ENCODE results near the gene WDR81. TPM values are rescaled to one million over a fixed set of nuclear protein-coding genes. Genes with fewer than 3 reads are reported as not detected.

The WDR81 gene
- total RNA-seq, 1 experiment from 2014 or later, result 17.3 TPM

- Histone ChIP-seq H3K4me3 (replicated peaks in 1 of 2; ENCODE audit: low read depth in 1 of 2, low read length in 2 of 2) (peak overlapping the region; percentile 76 to 85), H3K27me3 (ENCODE audit: insufficient read depth, low read length) (no peaks in the 10 kb centered on the region), H4K20me1 (ENCODE audit: insufficient read depth) (no peaks in the 10 kb centered on the region), H3K36me3 (ENCODE audit: control insufficient read depth in 1 of 2, insufficient read depth in 2 of 2, low read length in 2 of 2) (peaks cover 0 to 20% of the 10 kb centered on the region in 2 experiments; a peak in 1 of 4 replicates), H3K79me2 (ENCODE audit: insufficient read depth, low read length) (peaks cover 33% of the 10 kb centered on the region; the same call in 1 of the 2 replicates), H3K9me2 (ENCODE audit: insufficient read depth) (no peaks in the 10 kb centered on the region), H2AFZ (ENCODE audit: low read depth, low read length, poor library complexity, severe bottlenecking) (no peak overlapping the region), H3K9me3 (ENCODE audit: control insufficient read depth in 1 of 2, insufficient read depth in 1 of 2, low read depth in 1 of 2, low read length in 2 of 2) (no peaks in the 10 kb centered on the region), H3K4me2 (ENCODE audit: low read length) (peak overlapping the region; percentile 86), H3K4me1 (ENCODE audit: control insufficient read depth in 1 of 2, insufficient read depth in 2 of 2, low read length in 2 of 2) (peaks cover 34 to 68% of the 10 kb centered on the region in 2 experiments), H3K27ac (ENCODE audit: low read depth, low read length) (peak overlapping the region; percentile 91), H3K9ac (ENCODE audit: low read length) (peak overlapping the region; percentile 86)
- ChIA-PET CTCF (interaction anchor here (1.8 to 2.3 kb wide), 3 partner anchors 47 to 142 kb away, joined by 6 to 11 read pairs (median 8); no protein-coding TSS in a partner anchor), RAD21 (ENCODE audit: low non-redundant PET in 1 of 2, low total read pairs in 2 of 2, uncharacterized antibody in 2 of 2, unreplicated experiment in 2 of 2) (interaction anchor here in 1 of 2 experiments (1.5 kb wide), 1 partner anchor 193 kb away, joined by 3 read pairs; no protein-coding TSS in a partner anchor), POLR2A (interaction anchor here (0.6 to 1.6 kb wide), 8 partner anchors 11 to 462 kb away, joined by 3 to 8 read pairs (median 4); partner anchors contain the start of genes RILP, RPA1 and SMYD4)
- TF ChIP-seq RAD21 (IDR thresholded peaks at IDR 0.05; ENCODE audit: low read depth) (no peak), POLR2A (IDR thresholded peaks at IDR 0.05; ENCODE audit: borderline replicate concordance, extremely low read depth, insufficient read depth, insufficient read length) (no peak), JUND (IDR thresholded peaks at IDR 0.05) (no peak), MAX (IDR thresholded peaks at IDR 0.05) (no peak), POLR2AphosphoS5 (IDR thresholded peaks at IDR 0.05; ENCODE audit: low read depth, low read length) (no peak), REST (IDR thresholded peaks at IDR 0.05; ENCODE audit: low read depth) (no peak), TCF7L2 (IDR thresholded peaks at IDR 0.05; ENCODE audit: borderline replicate concordance, extremely low read depth, insufficient read depth, insufficient read length) (no peak), ZNF274 (IDR thresholded peaks at IDR 0.05; ENCODE audit: low read depth, low read length) (no peak), CEBPB (IDR thresholded peaks at IDR 0.05; ENCODE audit: low read depth) (no peak), ZFX (IDR thresholded peaks at IDR 0.05) (no peak), ZBTB33 (IDR thresholded peaks at IDR 0.05; ENCODE audit: extremely low read depth, insufficient replicate concordance, low read length) (no peak), ATF3 (IDR thresholded peaks at IDR 0.05) (no peak), SP1 (IDR thresholded peaks at IDR 0.05; ENCODE audit: low read depth) (no peak), YY1 (IDR thresholded peaks at IDR 0.05; ENCODE audit: extremely low read depth, insufficient replicate concordance, low read depth, low read length) (no peak), CBX3 (IDR thresholded peaks at IDR 0.05; ENCODE audit: low read depth) (no peak), EZH2phosphoT487 (IDR thresholded peaks at IDR 0.05; ENCODE audit: borderline replicate concordance) (no peak), SIN3A (IDR thresholded peaks at IDR 0.05; ENCODE audit: low read depth) (no peak), CTCF (IDR thresholded peaks at IDR 0.05 in 2 of 3, conservative IDR thresholded peaks at IDR 0.05 in 1 of 3; ENCODE audit: borderline replicate concordance in 1 of 3, insufficient read depth in 1 of 3, low read depth in 2 of 3, low read length in 2 of 3) (no peak)
- no TSS peak for BruUV-seq (replicated peaks)
- intact Hi-C loops (cut with micrococcal nuclease), result loop anchor here (2.0 to 10.0 kb wide), 3 partner anchors 31 to 689 kb away; partner anchors contain the start of genes MNT, PITPNA and PRPF8
- ATAC-seq (no peak), DNase-seq (ENCODE audit: low read depth, low spot score) (no peak)
Observed at GRCh38 chr17:1715803-1716075, 8.8 kb upstream of the WDR81 start.
